ENCODE measurements around the gene KLHDC7A.

DNA sequence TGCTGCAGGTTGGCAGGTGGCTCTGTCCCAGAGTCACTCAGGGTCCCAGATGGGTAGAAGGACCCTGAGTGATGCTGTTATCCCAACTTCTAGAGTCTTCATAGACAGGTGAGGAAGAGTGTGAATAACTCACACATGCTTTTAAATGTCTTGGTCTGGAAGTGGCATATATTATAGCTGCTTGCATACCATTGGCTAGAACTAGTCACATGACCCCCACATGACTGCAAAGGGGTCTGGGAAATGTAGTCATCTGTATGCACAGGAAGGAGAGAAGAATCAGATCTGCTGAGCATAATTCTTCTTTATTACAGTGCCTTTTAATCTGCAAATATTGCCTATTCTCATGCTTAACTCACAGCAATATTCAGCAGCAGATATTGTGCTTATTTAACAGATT lies 28.2 kb upstream of the KLHDC7A start:
- TF ChIP-seq CTCF (IDR thresholded peaks at IDR 0.05) (no peak), ZFX (IDR thresholded peaks at IDR 0.05; ENCODE audit: borderline replicate concordance) (no peak)

All from 22Rv1 (cell line).